Gastrocnemius medialis (tissue), 4 donors: ENCODE data around the gene KIF17. TPM values are rescaled to one million over a fixed set of nuclear protein-coding genes. Genes with fewer than 3 reads are reported as not detected.

Experiments used
- ATAC-seq, 2 donors: fragments of 150-250 bp; one replicate each; pipeline ENCODE4 v1.9.1; 2016
- DNase-seq, 2 donors: peaks; one replicate each; pipeline ENCODE4 v3.0.0-alpha.2; 2019
- H3K27ac ChIP-seq, 4 donors: fragments of 200-600 bp; sonication (generic); 1 replicate in 1 of 4; 2 replicates in 3 of 4; pipeline ENCODE4 v1.5.1; 2016 to 2018; ENCODE audit warnings: mild to moderate bottlenecking in 2 of 4, moderate library complexity in 1 of 4
- H3K27me3 ChIP-seq, 3 donors: fragments of 200-600 bp; sonication (generic) in 2 of 3; 1 replicate in 1 of 3; 2 replicates in 2 of 3; pipeline versions ENCODE4 v1.5.1 to v1.6.0; 2016 to 2019; ENCODE audit warnings: mild to moderate bottlenecking in 1 of 3, moderate library complexity in 1 of 3
- H3K36me3 ChIP-seq, 2 donors: fragments of 200-600 bp; sonication (generic) in 1 of 2; one replicate each; pipeline ENCODE4 v1.5.1; 2017 to 2018
- H3K4me1 ChIP-seq, 2 donors: fragments of 200-600 bp; sonication (generic) in 1 of 2; one replicate each; pipeline ENCODE4 v1.5.1; 2016 to 2017; ENCODE audit warnings: mild to moderate bottlenecking in 2 of 2
- H3K4me3 ChIP-seq, 4 donors: fragments of 200-600 bp; sonication (generic) in 3 of 4; 1 replicate in 1 of 4; 2 replicates in 3 of 4; pipeline ENCODE4 v1.5.1; 2016 to 2019; ENCODE audit warnings: mild to moderate bottlenecking in 2 of 4
- H3K9me3 ChIP-seq, 3 donors: fragments of 200-600 bp; sonication (generic) in 2 of 3; 1 replicate in 1 of 3; 2 replicates in 2 of 3; pipeline ENCODE4 v1.5.1; 2016 to 2019
- CTCF ChIP-seq, 5 experiments: fragments of 450-650 bp in 3 of 5; fragments of 200-600 bp in 2 of 5; sonication (generic) in 2 of 5; IDR thresholded peaks in 4 of 5; conservative IDR thresholded peaks in 1 of 5; 1 replicate in 4 of 5; 2 replicates in 1 of 5; pipeline ENCODE4 v1.5.1; 2016 to 2019; ENCODE audit warnings: antibody characterized with exemption in 5 of 5, mild to moderate bottlenecking in 3 of 5, moderate library complexity in 3 of 5
- POLR2A ChIP-seq, 2 donors: fragments of 450-650 bp; IDR thresholded peaks; one replicate each; pipeline ENCODE4 v1.6.1; 2017; ENCODE audit warnings: antibody characterized with exemption in 2 of 2, mild to moderate bottlenecking in 2 of 2, moderate library complexity in 2 of 2
- in situ Hi-C, 4 donors: fragments of 200-750 bp; cut with MboI; loops; one replicate each; pipeline versions ENCODE4 v1.15.0 to v1.8.0; 2017; ENCODE audit warnings: low sequenced_read_pairs in 4 of 4
- intact Hi-C: fragments of 100-400 bp; cut with DNase I; formaldehyde crosslinking; loops from one replicate; pipeline ENCODE4 v1.15.1; 2023; ENCODE audit warnings: low total_unique reads
- total RNA-seq, 4 donors: library from RNA; depleted of rRNA; stranded (reverse); fragments of >200 nt; gene quantifications; one replicate each; pipeline versions ENCODE4 v1.1.0 to v1.2.3, GENCODE V29; 2016

KIF17 gene
- total RNA-seq, 4 donors from 2014 or later = 2.6 to 3.8 (median 3.0) TPM

GRCh38 chr1:20691872-20692271 lies 25.9 kb downstream of the KIF17 start:
- Histone ChIP-seq H3K36me3 (no peaks in the 10 kb centered on the region), H3K27ac (no peak overlapping the region), H3K4me1 (no peaks in the 10 kb centered on the region), H3K9me3 (no peaks in the 10 kb centered on the region), H3K27me3 (no peaks in the 10 kb centered on the region), H3K4me3 (no peak overlapping the region)
- DNase-seq (no peak), ATAC-seq (no peak)
- intact Hi-C loops = no loop called here
- in situ Hi-C loops = loop anchor here in 3 of 4 donors (10.0 to 25.0 kb wide), 2 partner anchors 503 to 670 kb away; no protein-coding TSS in a partner anchor
- TF ChIP-seq CTCF (IDR thresholded peaks at IDR 0.05 in 4 of 5, conservative IDR thresholded peaks at IDR 0.05 in 1 of 5) (no peak), POLR2A (IDR thresholded peaks at IDR 0.05) (no peak)

- in situ Hi-C loops = loop anchor here in 3 of 4 donors (10.0 to 25.0 kb wide), 2 partner anchors 505 to 673 kb away; no protein-coding TSS in a partner anchor
- Histone ChIP-seq H3K27ac (no peak overlapping the region), H3K4me1 (peaks cover 6 to 10% of the 10 kb centered on the region in 2 donors), H3K4me3 (no peak overlapping the region), H3K27me3 (no peaks in the 10 kb centered on the region), H3K9me3 (no peaks in the 10 kb centered on the region), H3K36me3 (no peaks in the 10 kb centered on the region)
- no peak for DNase-seq
- intact Hi-C loops = no loop called here
- TF ChIP-seq CTCF (IDR thresholded peaks at IDR 0.05 in 4 of 5, conservative IDR thresholded peaks at IDR 0.05 in 1 of 5) = no peak
- no peak for TF ChIP-seq POLR2A (IDR thresholded peaks at IDR 0.05)
- ATAC-seq = no peak
These were observed 28.2 kb downstream of the KIF17 start for GRCh38 chr1:20689645-20690056.

GRCh38 chr1:20686883-20687725 lies 30.7 kb downstream of the KIF17 start:
- Histone ChIP-seq H3K27me3 (no peaks in the 10 kb centered on the region), H3K9me3 (no peaks in the 10 kb centered on the region), H3K27ac (no peak overlapping the region), H3K4me3 (no peak overlapping the region), H3K4me1 (peaks cover 6 to 10% of the 10 kb centered on the region in 2 donors), H3K36me3 (no peaks in the 10 kb centered on the region)
- no peak for ATAC-seq
- in situ Hi-C loops = loop anchor here in 1 of 4 donors (25.0 kb wide), 1 partner anchor 675 kb away; no protein-coding TSS in a partner anchor
- intact Hi-C loops = no loop called here
- TF ChIP-seq POLR2A (IDR thresholded peaks at IDR 0.05) (no peak), CTCF (IDR thresholded peaks at IDR 0.05 in 4 of 5, conservative IDR thresholded peaks at IDR 0.05 in 1 of 5) (no peak)
- DNase-seq = no peak

- ATAC-seq (no peak), DNase-seq (no peak)
- Histone ChIP-seq H3K4me1 (peaks cover 6 to 10% of the 10 kb centered on the region in 2 donors), H3K27ac (peak overlapping the region; percentile 69 to 84 (median 82)), H3K27me3 (no peaks in the 10 kb centered on the region), H3K9me3 (no peaks in the 10 kb centered on the region), H3K4me3 (peak overlapping the region in 1 of 4 donors; percentile 48), H3K36me3 (no peaks in the 10 kb centered on the region)
- intact Hi-C loops (no loop called here), in situ Hi-C loops (loop anchor here in 1 of 4 donors (25.0 kb wide), 1 partner anchor 677 kb away; no protein-coding TSS in a partner anchor)
- TF ChIP-seq POLR2A (IDR thresholded peaks at IDR 0.05) (no peak), CTCF (IDR thresholded peaks at IDR 0.05 in 4 of 5, conservative IDR thresholded peaks at IDR 0.05 in 1 of 5) (no peak)
These were observed 32.1 kb downstream of the KIF17 start for GRCh38 chr1:20685741-20686140.
